ENCODE results near the gene CAPNS2.

Gene CAPNS2

DNA sequence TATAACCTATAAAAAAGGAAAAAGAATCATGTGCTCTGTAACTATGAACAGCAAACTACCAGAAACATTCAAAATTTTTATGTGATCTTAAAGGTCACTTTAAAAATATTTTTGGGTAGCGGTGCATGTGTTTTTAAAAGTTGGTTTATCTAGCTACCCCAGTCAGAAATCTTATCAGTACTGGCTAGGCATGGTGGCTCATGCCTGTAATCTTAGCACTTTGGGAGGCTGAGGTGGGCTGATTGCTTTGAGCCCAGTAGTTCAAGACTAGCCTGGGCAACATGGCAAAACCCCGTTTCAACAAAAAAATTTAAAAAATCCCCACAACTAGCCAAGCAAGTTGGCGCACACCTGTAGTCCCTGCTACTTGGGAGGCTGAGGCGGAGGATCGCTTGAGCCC, 3.7 kb downstream of the CAPNS2 start:
- in situ Hi-C loops (cut with HindIII; ENCODE audit: low sequenced_read_pairs): no loop called here
- no peak for DNase-seq (ENCODE audit: low read depth)
- H3K4me3 ChIP-seq (ENCODE audit: low read depth, low read length): no peak overlapping the region
- TF ChIP-seq, protein P1, sequence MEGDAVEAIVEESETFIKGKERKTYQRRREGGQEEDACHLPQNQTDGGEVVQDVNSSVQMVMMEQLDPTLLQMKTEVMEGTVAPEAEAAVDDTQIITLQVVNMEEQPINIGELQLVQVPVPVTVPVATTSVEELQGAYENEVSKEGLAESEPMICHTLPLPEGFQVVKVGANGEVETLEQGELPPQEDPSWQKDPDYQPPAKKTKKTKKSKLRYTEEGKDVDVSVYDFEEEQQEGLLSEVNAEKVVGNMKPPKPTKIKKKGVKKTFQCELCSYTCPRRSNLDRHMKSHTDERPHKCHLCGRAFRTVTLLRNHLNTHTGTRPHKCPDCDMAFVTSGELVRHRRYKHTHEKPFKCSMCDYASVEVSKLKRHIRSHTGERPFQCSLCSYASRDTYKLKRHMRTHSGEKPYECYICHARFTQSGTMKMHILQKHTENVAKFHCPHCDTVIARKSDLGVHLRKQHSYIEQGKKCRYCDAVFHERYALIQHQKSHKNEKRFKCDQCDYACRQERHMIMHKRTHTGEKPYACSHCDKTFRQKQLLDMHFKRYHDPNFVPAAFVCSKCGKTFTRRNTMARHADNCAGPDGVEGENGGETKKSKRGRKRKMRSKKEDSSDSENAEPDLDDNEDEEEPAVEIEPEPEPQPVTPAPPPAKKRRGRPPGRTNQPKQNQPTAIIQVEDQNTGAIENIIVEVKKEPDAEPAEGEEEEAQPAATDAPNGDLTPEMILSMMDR (IDR thresholded peaks at IDR 0.05; ENCODE audit: low read depth, low read length, missing control alignments): no peak

DNA sequence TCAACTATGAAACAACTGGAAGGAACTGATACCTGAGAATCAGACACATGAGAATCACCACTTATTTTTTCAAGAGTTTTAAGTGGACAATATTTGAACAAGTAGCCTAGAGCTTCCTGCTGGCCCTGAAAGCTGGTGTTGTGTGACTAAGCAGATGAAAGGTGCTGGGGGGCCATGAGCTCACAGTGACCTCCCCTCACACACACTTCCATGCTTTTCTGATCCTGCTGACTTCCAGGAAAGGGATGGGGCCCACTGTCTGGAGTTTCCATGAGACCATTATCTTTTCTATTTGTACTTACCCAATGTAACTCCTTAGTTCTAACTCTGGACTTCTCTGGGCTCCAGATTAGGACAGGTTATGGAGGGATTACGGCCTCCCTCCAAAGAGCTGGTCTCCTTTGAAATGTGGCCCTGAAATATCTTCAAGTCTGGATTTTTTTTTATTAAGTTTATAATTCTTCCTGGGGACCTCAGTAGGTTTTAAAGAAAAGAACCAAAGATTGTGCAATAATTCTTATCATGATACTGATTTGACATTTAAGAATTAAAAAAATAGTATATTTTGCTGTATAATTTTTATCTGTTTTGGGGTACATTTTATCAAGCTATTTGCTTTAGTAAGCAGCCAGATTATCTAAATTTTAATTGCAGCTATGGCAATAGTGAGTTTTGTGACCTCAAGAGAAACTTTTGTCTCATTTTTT, 4.9 kb downstream of the CAPNS2 start:
- in situ Hi-C loops (cut with HindIII; ENCODE audit: low sequenced_read_pairs): no loop called here
- H3K4me3 ChIP-seq (ENCODE audit: low read depth, low read length): no peak overlapping the region
- DNase-seq (ENCODE audit: low read depth): no peak
- TF ChIP-seq, protein P1 (IDR thresholded peaks at IDR 0.05; ENCODE audit: low read depth, low read length, missing control alignments): no peak

DNA sequence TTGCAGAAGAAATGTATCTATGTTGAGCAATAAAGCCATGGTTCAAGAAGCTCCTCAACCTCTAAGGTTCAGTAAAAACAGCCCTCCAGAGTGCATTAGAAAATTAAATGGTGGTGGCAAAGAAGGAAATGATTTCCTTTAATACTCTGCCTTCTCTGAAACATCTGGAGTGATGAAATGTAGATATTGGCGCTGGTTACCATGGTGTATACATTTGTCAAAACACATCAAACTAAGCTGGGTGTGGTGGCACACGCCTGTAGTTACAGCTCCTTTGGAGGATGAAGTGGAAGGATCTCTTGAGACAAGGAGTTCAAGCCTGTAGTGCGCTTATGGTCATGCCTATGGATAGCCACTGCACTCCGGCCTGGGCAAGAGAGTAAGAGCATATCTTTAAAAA, 6.0 kb downstream of the CAPNS2 start:
- TF ChIP-seq, protein P1 (IDR thresholded peaks at IDR 0.05; ENCODE audit: low read depth, low read length, missing control alignments): no peak
- no peak overlapping the region for H3K4me3 ChIP-seq (ENCODE audit: low read depth, low read length)
- in situ Hi-C loops (cut with HindIII; ENCODE audit: low sequenced_read_pairs): no loop called here
- no peak for DNase-seq (ENCODE audit: low read depth)

DNA sequence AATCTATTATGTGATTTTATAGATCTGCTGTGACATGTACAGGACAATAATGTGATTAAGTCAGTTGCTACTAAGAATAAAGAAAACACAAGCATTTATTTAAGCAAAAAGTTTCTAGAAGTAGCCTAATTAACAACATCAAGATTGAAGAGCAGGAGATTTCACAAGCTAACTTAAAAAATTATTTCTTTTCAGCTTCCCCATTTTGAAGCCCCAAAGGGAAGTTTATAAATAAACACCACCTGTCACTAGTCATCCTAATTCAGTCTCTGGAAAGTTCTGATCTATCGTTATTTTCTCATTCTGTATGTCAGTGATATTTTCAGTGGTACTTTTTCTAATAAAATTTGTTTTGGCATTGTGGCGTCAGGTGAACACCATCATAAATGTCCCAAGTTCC, 8.3 kb downstream of the CAPNS2 start:
- TF ChIP-seq, protein P1 (IDR thresholded peaks at IDR 0.05; ENCODE audit: low read depth, low read length, missing control alignments): no peak
- in situ Hi-C loops (cut with HindIII; ENCODE audit: low sequenced_read_pairs): no loop called here
- DNase-seq (ENCODE audit: low read depth): no peak
- H3K4me3 ChIP-seq (ENCODE audit: low read depth, low read length): no peak overlapping the region

DNA sequence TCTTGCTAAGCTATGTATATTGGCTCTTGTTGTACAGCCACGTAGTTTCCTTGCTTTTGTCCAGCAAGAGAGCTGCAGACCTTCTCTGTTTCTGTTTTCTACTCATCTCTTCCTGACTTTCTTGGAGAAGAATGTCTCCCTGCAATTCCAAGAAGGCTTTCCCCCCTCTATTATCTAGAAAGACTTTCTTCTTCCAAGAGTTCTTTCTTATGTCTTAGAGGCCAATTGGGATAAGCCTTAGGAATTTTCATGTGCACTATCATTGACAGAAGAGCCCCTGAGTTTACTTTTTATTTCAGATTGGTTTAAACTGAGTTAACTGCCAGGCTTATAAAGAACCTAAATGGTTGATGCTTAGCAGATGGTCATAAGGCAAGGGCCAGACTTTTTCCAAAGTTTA, 9.0 kb downstream of the CAPNS2 start:
- TF ChIP-seq, protein P1 (IDR thresholded peaks at IDR 0.05; ENCODE audit: low read depth, low read length, missing control alignments): no peak
- DNase-seq (ENCODE audit: low read depth): no peak
- H3K4me3 ChIP-seq (ENCODE audit: low read depth, low read length): no peak overlapping the region
- in situ Hi-C loops (cut with HindIII; ENCODE audit: low sequenced_read_pairs): no loop called here

DNA sequence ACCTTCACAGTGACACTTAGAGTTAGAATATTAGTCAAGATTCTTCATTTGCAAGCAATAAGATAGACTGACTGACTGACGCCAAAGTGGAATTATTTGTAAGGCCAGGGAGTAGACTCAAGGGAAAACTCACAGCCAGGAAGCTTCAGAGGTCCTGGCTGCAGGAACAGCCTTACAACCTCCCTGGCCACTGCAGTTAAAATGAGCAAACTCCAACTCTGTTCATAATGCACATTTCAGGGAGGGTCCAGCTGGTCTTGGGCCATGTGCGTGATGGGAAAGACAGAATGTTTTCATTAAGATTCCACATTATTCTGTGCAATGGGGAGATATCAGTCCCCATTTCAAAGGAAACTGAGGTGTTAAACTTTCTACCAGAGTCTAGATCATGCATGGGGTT, 9.9 kb downstream of the CAPNS2 start:
- TF ChIP-seq, protein P1 (IDR thresholded peaks at IDR 0.05; ENCODE audit: low read depth, low read length, missing control alignments): no peak
- in situ Hi-C loops (cut with HindIII; ENCODE audit: low sequenced_read_pairs): no loop called here
- no peak for DNase-seq (ENCODE audit: low read depth)
- H3K4me3 ChIP-seq (ENCODE audit: low read depth, low read length): no peak overlapping the region

All from astrocyte of the cerebellum (primary cell).